Mesothelial cell of epicardium (in vitro differentiated cells): ENCODE results near the gene CHD1. TPM values are rescaled to one million over a fixed set of nuclear protein-coding genes. Genes with fewer than 3 reads are reported as not detected.

ENCODE experiments used
- DNase-seq, 2 experiments: peaks; one replicate each; pipeline ENCODE4 v3.0.0; 2021; ENCODE audit warnings: low spot score in 2 of 2; ENCODE audit not compliant: unreplicated experiment in 2 of 2
- H3K27ac Mint-ChIP-seq: 2 replicates; pipeline ENCODE4 v1.8.0; 2021; ENCODE audit warnings: mixed read lengths
- H3K27me3 Mint-ChIP-seq: 2 replicates; pipeline ENCODE4 v1.8.0; 2021; ENCODE audit warnings: low read depth, mixed read lengths
- H3K36me3 Mint-ChIP-seq: 2 replicates; pipeline ENCODE4 v1.8.0; 2021; ENCODE audit warnings: mixed read lengths
- H3K4me1 Mint-ChIP-seq: 2 replicates; pipeline ENCODE4 v1.8.0; 2021; ENCODE audit warnings: mixed read lengths
- H3K4me3 Mint-ChIP-seq: 2 replicates; pipeline ENCODE4 v1.8.0; 2021; ENCODE audit warnings: mild to moderate bottlenecking, moderate library complexity, mixed read lengths
- H3K9me3 Mint-ChIP-seq: 2 replicates; pipeline ENCODE4 v1.8.0; 2021; ENCODE audit warnings: mixed read lengths
- CTCF ChIP-seq: fragments of 200-600 bp; sonication (generic); IDR thresholded peaks from one replicate; pipeline ENCODE4 v1.5.0; 2021; ENCODE audit warnings: antibody characterized with exemption; ENCODE audit not compliant: unreplicated experiment
- total RNA-seq: library from RNA; stranded (reverse); gene quantifications from 3 replicates; pipeline ENCODE4 v1.2.1, GENCODE V29; 2021

The CHD1 gene
- total RNA-seq, 1 donor from 2014 or later = 47.8 TPM

- Mint-ChIP-seq H3K4me1 (peaks cover 20% of the 10 kb centered on the region), H3K9me3 (no peaks in the 10 kb centered on the region), H3K4me3 (no peak overlapping the region), H3K27ac (no peak overlapping the region), H3K36me3 (no peaks in the 10 kb centered on the region), H3K27me3 (no peaks in the 10 kb centered on the region)
- no peak for DNase-seq
- no peak for TF ChIP-seq CTCF
Observed at GRCh38 chr5:98934546-98934945, 5.7 kb upstream of the CHD1 start.

GRCh38 chr5:98933445-98934072 is 4.8 kb upstream of the CHD1 start:
- H3K27me3 Mint-ChIP-seq = no peaks in the 10 kb centered on the region
- TF ChIP-seq CTCF = no peak
- H3K9me3 Mint-ChIP-seq = no peaks in the 10 kb centered on the region
- H3K36me3 Mint-ChIP-seq = no peaks in the 10 kb centered on the region
- no peak overlapping the region for H3K4me3 Mint-ChIP-seq
- peaks cover 17% of the 10 kb centered on the region for H3K4me1 Mint-ChIP-seq
- no peak overlapping the region for H3K27ac Mint-ChIP-seq
- no peak for DNase-seq

- Mint-ChIP-seq H3K4me3 (no peak overlapping the region), H3K36me3 (no peaks in the 10 kb centered on the region), H3K4me1 (peaks cover 22% of the 10 kb centered on the region), H3K27me3 (no peaks in the 10 kb centered on the region), H3K9me3 (no peaks in the 10 kb centered on the region), H3K27ac (no peak overlapping the region)
- no peak for DNase-seq
- TF ChIP-seq CTCF = no peak
Observed at GRCh38 chr5:98930972-98931762, 2.4 kb upstream of the CHD1 start.

- H3K36me3 Mint-ChIP-seq = peaks cover 3% of the 10 kb centered on the region
- H3K4me1 Mint-ChIP-seq = peaks cover 27% of the 10 kb centered on the region
- no peak for DNase-seq
- TF ChIP-seq CTCF = no peak
- H3K4me3 Mint-ChIP-seq = peak overlapping the region; percentile 82
- H3K9me3 Mint-ChIP-seq = no peaks in the 10 kb centered on the region
- H3K27ac Mint-ChIP-seq = peak overlapping the region; percentile 99
- no peaks in the 10 kb centered on the region for H3K27me3 Mint-ChIP-seq
Observed at GRCh38 chr5:98929710-98930298, 997 bp upstream of the CHD1 start.

GRCh38 chr5:98927989-98928872 is 576 bp downstream of the CHD1 start:
- H3K27me3 Mint-ChIP-seq = no peaks in the 10 kb centered on the region
- peaks cover 11% of the 10 kb centered on the region for H3K36me3 Mint-ChIP-seq
- no peak for TF ChIP-seq CTCF
- no peaks in the 10 kb centered on the region for H3K9me3 Mint-ChIP-seq
- H3K4me1 Mint-ChIP-seq = peaks cover 27% of the 10 kb centered on the region
- peak overlapping the region; percentile 99 for H3K27ac Mint-ChIP-seq
- H3K4me3 Mint-ChIP-seq = peak overlapping the region; percentile 82
- peak; percentile 50 to 72 for DNase-seq
